ENCODE data around the gene ARSJ.

The ARSJ gene

GRCh38 chr4:113959539-113959937 is 19.9 kb downstream of the ARSJ start:
- H3K4me3 ChIP-seq (ENCODE audit: low read depth, low read length): no peak overlapping the region
- TF ChIP-seq MYC (IDR thresholded peaks at IDR 0.05; ENCODE audit: low read depth, low read length) (no peak), POLR2A (IDR thresholded peaks at IDR 0.05; ENCODE audit: extremely low read depth, insufficient read length) (no peak), MAX (IDR thresholded peaks at IDR 0.05; ENCODE audit: low read depth, low read length) (no peak)
- DNase-seq (ENCODE audit: low read depth): no peak

GRCh38 chr4:113958766-113959538 is 20.5 kb downstream of the ARSJ start:
- no peak for TF ChIP-seq CTCF (IDR thresholded peaks at IDR 0.05; ENCODE audit: low read depth, low read length)
- TF ChIP-seq MYC (IDR thresholded peaks at IDR 0.05; ENCODE audit: low read depth, low read length): no peak
- no peak for TF ChIP-seq MAX (IDR thresholded peaks at IDR 0.05; ENCODE audit: low read depth, low read length)
- no peak for TF ChIP-seq POLR2A (IDR thresholded peaks at IDR 0.05; ENCODE audit: extremely low read depth, insufficient read length)
- H3K4me3 ChIP-seq (ENCODE audit: low read depth, low read length): no peak overlapping the region
- peak; percentile 45 for DNase-seq (ENCODE audit: low read depth)

GRCh38 chr4:113957956-113958355 is 21.5 kb downstream of the ARSJ start:
- DNase-seq (ENCODE audit: low read depth): no peak
- TF ChIP-seq CTCF (IDR thresholded peaks at IDR 0.05; ENCODE audit: low read depth, low read length): no peak
- TF ChIP-seq MYC (IDR thresholded peaks at IDR 0.05; ENCODE audit: low read depth, low read length): no peak
- TF ChIP-seq POLR2A (IDR thresholded peaks at IDR 0.05; ENCODE audit: extremely low read depth, insufficient read length): no peak
- no peak for TF ChIP-seq MAX (IDR thresholded peaks at IDR 0.05; ENCODE audit: low read depth, low read length)
- H3K4me3 ChIP-seq (ENCODE audit: low read depth, low read length): no peak overlapping the region

GRCh38 chr4:113955948-113956347 is 23.5 kb downstream of the ARSJ start:
- no peak for DNase-seq (ENCODE audit: low read depth)
- H3K4me3 ChIP-seq (ENCODE audit: low read depth, low read length): no peak overlapping the region
- TF ChIP-seq CTCF (IDR thresholded peaks at IDR 0.05; ENCODE audit: low read depth, low read length) (no peak), MAX (IDR thresholded peaks at IDR 0.05; ENCODE audit: low read depth, low read length) (no peak), POLR2A (IDR thresholded peaks at IDR 0.05; ENCODE audit: extremely low read depth, insufficient read length) (no peak), MYC (IDR thresholded peaks at IDR 0.05; ENCODE audit: low read depth, low read length) (no peak)

- TF ChIP-seq POLR2A (IDR thresholded peaks at IDR 0.05; ENCODE audit: extremely low read depth, insufficient read length) (no peak), MAX (IDR thresholded peaks at IDR 0.05; ENCODE audit: low read depth, low read length) (no peak), CTCF (IDR thresholded peaks at IDR 0.05; ENCODE audit: low read depth, low read length) (no peak), MYC (IDR thresholded peaks at IDR 0.05; ENCODE audit: low read depth, low read length) (no peak)
- no peak for DNase-seq (ENCODE audit: low read depth)
- H3K4me3 ChIP-seq (ENCODE audit: low read depth, low read length): no peak overlapping the region
These were observed 24.0 kb downstream of the ARSJ start for GRCh38 chr4:113955411-113955810.

GRCh38 chr4:113953888-113954287 is 25.6 kb downstream of the ARSJ start:
- no peak for DNase-seq (ENCODE audit: low read depth)

More at GRCh38 chr4:113953888-113954287, 25.6 kb downstream of the ARSJ start:
- TF ChIP-seq CTCF (IDR thresholded peaks at IDR 0.05; ENCODE audit: low read depth, low read length) (no peak), MYC (IDR thresholded peaks at IDR 0.05; ENCODE audit: low read depth, low read length) (no peak), POLR2A (IDR thresholded peaks at IDR 0.05; ENCODE audit: extremely low read depth, insufficient read length) (no peak), MAX (IDR thresholded peaks at IDR 0.05; ENCODE audit: low read depth, low read length) (no peak)
- no peak overlapping the region for H3K4me3 ChIP-seq (ENCODE audit: low read depth, low read length)

Measured in NB4 (cell line).